Measurements from ENCODE around the gene OR2D2. TPM values are rescaled to one million over a fixed set of nuclear protein-coding genes. Genes with fewer than 3 reads are reported as not detected.

Gene OR2D2
- total RNA-seq, 1 donor from 2014 or later, result not detected

DNA sequence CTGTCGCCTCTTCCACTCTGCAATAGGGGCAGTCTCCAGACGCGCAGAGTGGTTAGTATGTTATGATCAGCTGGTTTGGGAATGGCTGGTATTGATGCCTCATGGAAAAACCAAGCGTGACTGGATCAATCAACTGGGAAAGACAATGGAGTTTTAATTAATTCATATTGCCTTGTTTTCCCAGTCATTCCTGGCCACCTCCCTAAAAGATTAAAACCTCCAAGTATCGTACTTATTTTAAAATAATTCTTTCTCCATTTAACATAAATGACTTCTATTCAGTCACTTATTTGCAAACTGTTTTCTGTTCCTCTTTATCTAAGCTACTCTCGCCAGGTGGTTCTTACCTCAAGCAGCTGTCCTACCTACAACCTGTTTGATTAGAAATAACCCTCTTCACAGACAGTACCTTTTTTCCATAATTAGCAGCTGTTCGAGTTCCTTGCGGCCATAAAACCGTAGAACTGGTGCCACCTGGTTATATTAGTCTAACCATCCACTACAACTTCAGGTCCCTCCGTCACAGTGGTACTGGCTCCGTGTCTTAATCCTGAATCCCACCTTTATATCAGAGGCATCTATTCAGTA is 34.8 kb upstream of the OR2D2 start:
- Mint-ChIP-seq H3K4me1 (peaks cover 19% of the 10 kb centered on the region), H3K36me3 (ENCODE audit: low read depth) (peaks cover 2% of the 10 kb centered on the region), H3K9me3 (no peaks in the 10 kb centered on the region), H3K27me3 (no peaks in the 10 kb centered on the region), H3K27ac (peak overlapping the region; percentile 67), H3K4me3 (peak overlapping the region; percentile 93)
- TF ChIP-seq, protein P1, sequence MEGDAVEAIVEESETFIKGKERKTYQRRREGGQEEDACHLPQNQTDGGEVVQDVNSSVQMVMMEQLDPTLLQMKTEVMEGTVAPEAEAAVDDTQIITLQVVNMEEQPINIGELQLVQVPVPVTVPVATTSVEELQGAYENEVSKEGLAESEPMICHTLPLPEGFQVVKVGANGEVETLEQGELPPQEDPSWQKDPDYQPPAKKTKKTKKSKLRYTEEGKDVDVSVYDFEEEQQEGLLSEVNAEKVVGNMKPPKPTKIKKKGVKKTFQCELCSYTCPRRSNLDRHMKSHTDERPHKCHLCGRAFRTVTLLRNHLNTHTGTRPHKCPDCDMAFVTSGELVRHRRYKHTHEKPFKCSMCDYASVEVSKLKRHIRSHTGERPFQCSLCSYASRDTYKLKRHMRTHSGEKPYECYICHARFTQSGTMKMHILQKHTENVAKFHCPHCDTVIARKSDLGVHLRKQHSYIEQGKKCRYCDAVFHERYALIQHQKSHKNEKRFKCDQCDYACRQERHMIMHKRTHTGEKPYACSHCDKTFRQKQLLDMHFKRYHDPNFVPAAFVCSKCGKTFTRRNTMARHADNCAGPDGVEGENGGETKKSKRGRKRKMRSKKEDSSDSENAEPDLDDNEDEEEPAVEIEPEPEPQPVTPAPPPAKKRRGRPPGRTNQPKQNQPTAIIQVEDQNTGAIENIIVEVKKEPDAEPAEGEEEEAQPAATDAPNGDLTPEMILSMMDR (IDR thresholded peaks at IDR 0.05), result no peak
- no peak for DNase-seq
- ChIA-PET CTCF (interaction anchor here (1.3 kb wide), 1 partner anchor 115 kb away, joined by 4 read pairs; no protein-coding TSS in a partner anchor), POLR2A (interaction anchor here (0.6 to 1.4 kb wide), 2 partner anchors 14 to 62 kb away, joined by 5 read pairs; no protein-coding TSS in a partner anchor)
- intact Hi-C loops (cut with micrococcal nuclease), result loop anchor here (5.0 to 10.0 kb wide), 3 partner anchors 155 to 588 kb away; partner anchors contain the start of genes OR2AG2 and PPFIBP2
- peak; percentile 46 for ATAC-seq (ENCODE audit: low read depth)

DNA sequence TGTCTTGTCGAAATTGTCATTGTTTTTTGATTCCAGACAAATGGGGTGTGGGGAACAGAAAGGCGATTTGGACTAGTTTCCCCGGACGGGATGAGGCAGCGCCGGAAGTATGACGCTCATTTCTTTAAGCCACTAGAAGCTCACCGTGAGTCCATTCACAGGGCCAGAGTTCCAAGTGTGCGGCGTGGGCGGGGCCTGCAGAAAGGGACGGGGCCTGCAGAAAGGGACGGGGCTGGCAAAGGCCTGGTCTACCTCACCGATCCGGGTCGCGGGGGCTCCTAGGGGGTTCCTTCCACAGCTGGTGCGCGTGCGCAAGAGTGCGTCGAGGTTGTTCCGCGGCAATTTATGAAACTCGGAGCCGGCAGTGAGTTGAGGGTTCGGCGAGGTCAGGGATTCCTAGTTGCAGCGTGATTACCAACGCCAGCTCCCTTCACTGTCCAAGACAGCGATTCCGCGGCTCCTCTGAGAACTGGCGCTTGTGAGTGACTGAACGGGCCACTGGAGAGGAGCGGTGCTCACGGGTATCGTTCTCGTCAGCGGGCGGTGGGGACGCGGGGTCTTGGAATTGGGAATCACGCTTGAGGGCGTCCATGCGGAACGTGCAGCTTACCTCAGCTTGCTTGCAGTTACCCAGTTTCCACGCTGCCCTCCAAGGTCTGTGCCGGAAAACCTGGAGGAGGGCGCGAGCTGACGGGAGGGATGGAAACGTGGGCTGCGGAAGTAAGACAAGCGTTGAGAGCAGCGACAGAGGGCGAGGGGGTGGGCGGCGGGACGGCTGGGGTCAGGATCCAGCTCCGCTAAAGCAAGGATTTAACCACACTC is 34.1 kb upstream of the OR2D2 start, which contains the start of gene ZNF215:
Gene ZNF215, plus strand, starts transcription at position 219 of the 822 bp plus-strand sequence. CDS start 5,847 bp downstream, outside the sequence.
- peak within 1 kb of the TSS; percentile 93 for H3K4me3 Mint-ChIP-seq
- DNase-seq, result peak; percentile 43
- peaks cover 19% of the 10 kb centered on the region for H3K4me1 Mint-ChIP-seq
- no peaks in the 10 kb centered on the region for H3K9me3 Mint-ChIP-seq
- peak within 1 kb of the TSS; percentile 81 for H3K27ac Mint-ChIP-seq
- ChIA-PET CTCF (interaction anchor here (1.3 kb wide), 1 partner anchor 114 kb away, joined by 4 read pairs; no protein-coding TSS in a partner anchor), POLR2A (interaction anchor here (1.4 kb wide), 1 partner anchor 13 kb away, joined by 5 read pairs; no protein-coding TSS in a partner anchor)
- intact Hi-C loops (cut with micrococcal nuclease), result loop anchor here (5.0 to 10.0 kb wide), 3 partner anchors 154 to 588 kb away; partner anchors contain the start of genes OR2AG2 and PPFIBP2
- no peaks in the 10 kb centered on the region for H3K27me3 Mint-ChIP-seq
- peak; percentile 76 for ATAC-seq (ENCODE audit: low read depth)
- TF ChIP-seq, protein P1 (IDR thresholded peaks at IDR 0.05), result no peak
- H3K36me3 Mint-ChIP-seq (ENCODE audit: low read depth), result peaks cover 2% of the 10 kb centered on the region

DNA sequence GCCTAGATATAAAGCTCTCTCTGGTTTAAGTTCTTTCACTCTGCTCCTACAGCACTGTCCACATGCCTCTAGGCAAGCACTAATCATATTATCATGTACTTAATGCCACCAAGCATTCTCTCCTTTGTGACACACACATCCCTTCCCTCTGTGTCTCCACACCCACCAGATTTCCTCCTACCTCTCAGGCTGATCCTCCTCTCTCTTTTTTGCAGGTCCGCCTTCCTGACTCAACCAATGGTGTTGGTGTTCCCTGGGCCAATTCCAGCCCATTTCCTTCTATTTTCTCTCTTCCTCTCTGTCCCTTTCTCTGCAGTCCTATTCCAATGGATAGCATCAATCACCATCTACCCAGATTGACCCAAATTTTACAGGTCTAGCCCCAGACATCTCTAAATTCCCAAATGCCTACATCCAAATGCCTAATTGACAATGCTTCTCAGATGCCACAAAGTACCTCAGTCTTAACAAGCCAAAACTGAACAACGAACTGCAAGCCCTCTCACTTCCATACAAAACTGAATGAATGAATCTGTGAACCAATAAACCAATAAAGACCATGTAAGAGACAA is 33.4 kb upstream of the OR2D2 start:
- Mint-ChIP-seq H3K27ac (peak overlapping the region; percentile 81), H3K36me3 (ENCODE audit: low read depth) (peaks cover 2% of the 10 kb centered on the region), H3K9me3 (no peaks in the 10 kb centered on the region), H3K4me1 (peaks cover 19% of the 10 kb centered on the region), H3K27me3 (no peaks in the 10 kb centered on the region), H3K4me3 (peak overlapping the region; percentile 93)
- CTCF ChIA-PET, result no interaction called here
- DNase-seq (no peak), ATAC-seq (ENCODE audit: low read depth) (no peak)
- POLR2A ChIA-PET, result no interaction called here
- intact Hi-C loops (cut with micrococcal nuclease), result loop anchor here (5.0 to 10.0 kb wide), 3 partner anchors 153 to 589 kb away; partner anchors contain the start of genes OR2AG2 and PPFIBP2
- TF ChIP-seq, protein P1 (IDR thresholded peaks at IDR 0.05), result no peak

DNA sequence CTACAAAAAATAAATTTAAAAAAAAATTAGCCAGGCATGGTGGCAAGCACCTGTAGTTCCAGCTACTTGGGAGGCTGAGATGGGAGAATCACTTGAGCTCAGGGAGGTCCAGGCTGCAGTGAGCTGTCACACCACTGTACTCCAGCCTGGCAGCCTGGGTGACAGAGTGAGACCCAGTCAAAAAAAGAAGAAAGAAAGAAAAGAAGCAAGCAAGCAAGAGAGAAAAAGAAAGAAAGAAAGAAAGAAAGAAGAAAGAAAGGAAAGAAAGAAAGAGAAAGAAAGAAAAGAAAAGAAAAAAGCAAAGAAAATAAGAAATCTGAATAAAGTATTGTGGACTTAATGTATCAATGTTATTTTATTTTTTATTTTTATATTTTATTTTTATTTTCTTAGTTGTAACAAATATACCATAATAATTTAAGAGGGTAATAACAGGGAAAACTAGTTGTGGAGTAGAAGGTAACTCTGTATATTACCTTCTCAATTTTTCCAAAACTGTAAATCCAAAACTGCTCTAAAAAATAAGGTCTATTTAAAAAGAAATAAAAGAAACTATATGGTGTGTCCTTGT is 32.8 kb upstream of the OR2D2 start:
- ATAC-seq (ENCODE audit: low read depth) (no peak), DNase-seq (no peak)
- CTCF ChIA-PET, result no interaction called here
- Mint-ChIP-seq H3K27ac (no peak overlapping the region), H3K36me3 (ENCODE audit: low read depth) (peaks cover 2% of the 10 kb centered on the region), H3K4me3 (no peak overlapping the region), H3K9me3 (no peaks in the 10 kb centered on the region), H3K27me3 (no peaks in the 10 kb centered on the region), H3K4me1 (peaks cover 19% of the 10 kb centered on the region)
- intact Hi-C loops (cut with micrococcal nuclease), result loop anchor here (5.0 to 10.0 kb wide), 3 partner anchors 153 to 590 kb away; partner anchors contain the start of genes OR2AG2 and PPFIBP2
- TF ChIP-seq, protein P1 (IDR thresholded peaks at IDR 0.05), result no peak
- POLR2A ChIA-PET, result no interaction called here
